Stimulated activated CD4-positive, alpha-beta T cell treated with anti-CD3 and anti-CD28 coated beads, Interleukin-4, amount 100 ng/mL, for 48 hours (primary cell): Measurements from ENCODE around the gene ITPKB.
"Not testable (repeated sequence)": the region's sequence is repeated elsewhere in the genome, so short reads cannot be mapped to it uniquely, and the experiment has no call there.

Experiments
- DNase-seq, 2 donors: peaks; one replicate each; pipeline ENCODE4 v3.0.0-alpha.2; 2020; ENCODE audit warnings: low read depth in 2 of 2

The ITPKB gene

DNA sequence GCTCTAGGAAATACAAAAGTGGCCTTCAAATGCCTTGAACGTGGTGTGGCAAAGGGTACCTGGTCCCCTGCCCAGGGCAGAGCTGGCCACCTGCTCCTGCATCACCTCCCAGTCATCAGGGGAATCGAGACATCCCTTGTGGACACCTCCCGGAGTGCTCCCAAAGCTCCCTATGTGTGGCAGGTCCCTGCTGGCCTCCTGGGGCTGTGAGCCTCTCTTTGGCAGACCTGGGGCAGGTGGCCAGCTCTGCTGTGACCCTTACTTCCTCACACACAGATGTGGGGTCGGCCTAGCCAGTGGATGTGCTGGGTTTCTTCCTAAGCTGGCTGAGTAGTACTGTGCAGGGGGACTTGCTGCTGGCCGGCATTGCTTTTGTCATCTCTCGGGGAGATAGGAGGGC is 86.5 kb downstream of the ITPKB start:
- DNase-seq: no peak

DNA sequence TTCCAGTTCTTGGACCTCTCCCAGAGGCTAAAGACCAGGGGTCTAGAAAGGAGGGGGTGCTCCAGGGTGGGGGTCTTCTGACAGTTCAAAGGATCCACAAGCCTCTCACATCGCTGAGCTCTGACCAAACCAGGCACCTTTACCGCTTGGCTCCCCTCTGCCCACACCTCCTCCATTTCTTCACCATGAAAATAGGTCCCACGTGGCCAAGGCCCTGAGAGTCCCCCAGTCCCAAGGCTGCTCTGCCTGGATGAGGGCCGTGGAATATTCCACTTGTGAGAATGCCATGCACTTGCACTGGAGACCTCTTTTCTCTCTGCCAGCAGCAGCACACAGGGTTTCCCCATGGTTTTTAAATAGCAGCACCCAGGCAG is 87.4 kb downstream of the ITPKB start:
- DNase-seq: no peak

DNA sequence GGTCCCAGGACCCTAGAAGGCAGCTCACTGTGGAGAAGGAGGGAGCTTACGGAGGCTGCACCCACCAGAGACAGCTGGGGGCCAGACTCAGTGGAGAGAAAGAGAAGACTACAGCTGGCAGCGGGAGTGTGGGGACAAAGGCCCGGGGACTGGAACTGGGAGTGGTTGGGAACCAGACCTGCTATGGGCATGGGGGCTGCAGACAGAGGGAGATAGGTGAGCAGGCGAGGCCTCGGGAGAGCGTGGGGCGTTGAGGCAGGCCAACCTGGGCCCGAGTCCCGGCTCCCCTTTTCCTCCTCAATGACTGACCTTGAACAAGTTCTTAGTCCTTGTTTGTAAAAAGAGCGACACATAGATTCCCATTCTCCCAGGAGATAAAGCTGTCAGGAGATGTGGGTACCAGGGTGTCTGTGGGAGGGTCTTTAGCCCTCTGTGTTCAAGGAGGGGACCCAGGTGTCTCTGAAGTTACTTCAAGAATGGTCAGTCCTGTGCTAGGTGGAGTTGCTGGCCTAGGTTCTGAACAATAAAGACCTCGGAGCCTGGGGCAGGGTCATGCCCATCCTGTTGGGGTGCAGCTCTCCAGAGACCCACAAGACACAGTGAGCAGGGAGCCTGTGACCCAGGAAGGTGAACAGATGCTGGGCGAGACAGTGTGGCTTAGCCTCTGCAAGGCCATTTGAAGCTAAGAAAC is 87.9 kb downstream of the ITPKB start:
- no peak for DNase-seq

DNA sequence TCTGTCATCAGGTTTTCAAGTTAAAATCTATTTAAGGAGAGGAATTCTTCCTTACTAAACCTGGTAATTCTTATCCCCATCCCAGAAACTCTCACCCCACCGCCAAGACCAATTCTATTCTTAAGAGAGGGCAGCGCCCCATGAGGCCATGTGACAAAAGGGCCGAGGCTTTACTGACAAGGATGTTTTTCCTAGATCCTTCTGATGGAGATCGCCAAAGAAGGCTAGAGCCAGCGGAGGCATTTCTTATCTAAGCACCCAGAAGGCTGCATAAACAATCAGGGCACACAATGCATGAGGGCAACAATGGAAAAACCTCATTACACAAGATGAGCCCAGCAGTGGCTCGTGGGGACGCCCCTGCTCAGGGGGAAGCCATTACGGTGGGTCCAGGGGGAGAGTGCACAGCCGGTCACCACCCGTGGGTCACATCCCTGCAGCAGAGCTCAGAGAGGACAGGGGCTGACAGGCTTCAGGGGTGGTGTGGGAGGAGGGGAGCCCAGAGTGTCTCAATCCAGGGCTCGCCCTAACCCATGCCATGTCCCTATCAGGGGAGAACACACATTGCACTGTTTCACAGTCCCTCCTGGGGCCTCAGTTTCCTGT is 88.7 kb downstream of the ITPKB start:
- no peak for DNase-seq

DNA sequence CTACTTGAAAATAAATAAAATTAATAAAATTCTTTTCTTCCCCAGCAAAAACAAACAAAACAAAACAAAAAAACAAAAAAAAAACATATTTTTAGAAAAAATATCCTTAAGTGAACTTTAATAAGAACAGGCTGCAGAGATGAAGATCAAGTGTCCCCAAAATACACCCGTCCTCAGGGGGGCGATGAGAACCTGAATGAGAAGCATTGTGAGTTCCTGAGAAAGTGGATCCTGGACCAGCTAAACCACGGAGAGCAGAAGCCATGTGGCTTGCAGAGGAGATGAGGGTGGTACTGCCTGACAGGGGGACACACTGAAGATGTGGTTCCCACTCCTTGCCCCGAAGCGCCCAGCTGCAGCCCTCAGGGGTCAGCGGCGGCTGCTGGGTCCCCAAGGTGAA is 89.3 kb downstream of the ITPKB start:
- DNase-seq: no peak

DNA sequence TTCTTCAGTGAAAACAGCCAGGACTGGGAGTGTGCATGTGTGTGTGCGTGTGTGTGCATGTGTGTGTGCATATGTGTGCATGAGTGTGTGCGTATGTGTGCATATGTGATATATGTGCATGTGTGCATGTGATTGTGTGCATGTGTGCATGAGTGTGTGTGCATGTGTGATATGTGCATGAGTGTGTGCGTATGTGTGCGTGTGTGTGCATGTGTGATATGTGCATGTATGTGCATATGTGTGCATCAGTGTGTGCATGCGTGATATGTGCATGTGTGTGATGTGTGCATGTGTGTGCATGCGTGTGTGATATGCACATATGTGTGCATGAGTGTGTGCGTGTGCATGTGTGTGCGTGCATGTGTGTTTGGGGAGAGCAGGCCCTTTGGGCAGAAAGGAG is 89.8 kb downstream of the ITPKB start:
- DNase-seq: no peak

DNA sequence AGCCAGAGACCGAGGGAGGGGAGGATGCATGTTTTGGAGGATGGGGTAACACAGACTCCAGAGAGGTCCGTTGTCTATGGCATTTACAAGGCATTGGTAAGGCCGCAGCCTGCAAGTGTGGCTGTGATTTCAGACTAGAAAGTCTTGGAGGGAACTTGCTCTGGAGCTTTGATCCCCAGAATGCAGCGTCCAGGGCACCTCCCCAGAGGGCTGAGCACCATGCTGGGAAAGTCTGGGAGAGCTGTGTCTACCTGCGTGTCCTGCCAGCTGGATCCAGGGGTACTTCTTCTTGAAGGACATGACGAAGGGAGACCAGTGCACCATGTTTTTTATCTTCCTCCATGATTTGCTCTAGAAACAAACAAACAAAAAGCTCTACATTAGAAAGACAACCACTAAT is 90.7 kb downstream of the ITPKB start:
- no peak for DNase-seq

DNA sequence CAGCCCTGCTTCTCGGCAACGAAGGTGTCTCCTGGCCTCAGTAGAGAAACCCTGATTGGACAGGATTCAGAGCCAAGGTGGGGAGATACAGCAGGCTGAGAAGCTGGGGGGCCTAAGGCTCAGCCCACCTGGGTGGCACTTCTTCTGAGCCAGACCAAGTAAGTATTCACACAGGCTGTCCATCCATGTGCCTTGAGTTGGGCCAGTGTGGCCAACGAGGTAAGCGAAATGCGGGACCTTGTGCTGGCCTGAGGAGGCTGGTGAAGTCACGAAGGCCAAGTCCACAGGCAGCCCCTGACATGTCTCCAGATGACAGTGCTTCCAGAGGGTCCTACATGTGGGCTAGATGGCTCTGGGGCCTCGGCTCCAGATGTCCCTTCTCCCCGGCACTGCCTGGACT is 91.4 kb downstream of the ITPKB start:
- no peak for DNase-seq

DNA sequence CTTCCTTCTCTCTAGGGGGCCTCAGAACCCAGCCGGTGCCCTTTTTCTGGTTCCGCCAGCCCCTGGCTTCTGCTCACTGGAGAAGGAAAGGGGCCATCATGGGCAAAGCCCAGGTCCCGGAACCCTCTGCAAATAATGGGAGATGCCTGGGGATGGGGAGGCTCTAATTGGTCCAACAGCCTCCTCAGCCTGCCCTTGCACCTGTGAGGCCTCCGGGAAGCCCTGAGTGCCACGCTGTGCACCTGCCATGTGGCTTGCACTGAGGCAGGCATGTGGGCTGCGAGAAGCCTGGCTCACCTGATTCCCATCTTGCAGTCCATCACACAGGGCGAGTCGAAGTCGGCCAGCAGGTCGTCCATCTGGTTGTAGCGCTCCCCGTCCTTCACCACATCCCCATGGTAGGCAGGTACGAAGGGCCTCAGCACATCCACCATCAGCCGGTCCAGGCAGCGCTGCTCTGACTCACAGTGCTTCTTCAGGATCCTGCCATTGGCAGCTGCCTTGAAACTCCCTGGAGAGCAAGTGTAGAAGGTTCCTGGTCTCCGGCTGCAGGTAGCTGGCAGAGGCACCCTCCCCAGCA is 92.1 kb downstream of the ITPKB start:
- no peak for DNase-seq

DNA sequence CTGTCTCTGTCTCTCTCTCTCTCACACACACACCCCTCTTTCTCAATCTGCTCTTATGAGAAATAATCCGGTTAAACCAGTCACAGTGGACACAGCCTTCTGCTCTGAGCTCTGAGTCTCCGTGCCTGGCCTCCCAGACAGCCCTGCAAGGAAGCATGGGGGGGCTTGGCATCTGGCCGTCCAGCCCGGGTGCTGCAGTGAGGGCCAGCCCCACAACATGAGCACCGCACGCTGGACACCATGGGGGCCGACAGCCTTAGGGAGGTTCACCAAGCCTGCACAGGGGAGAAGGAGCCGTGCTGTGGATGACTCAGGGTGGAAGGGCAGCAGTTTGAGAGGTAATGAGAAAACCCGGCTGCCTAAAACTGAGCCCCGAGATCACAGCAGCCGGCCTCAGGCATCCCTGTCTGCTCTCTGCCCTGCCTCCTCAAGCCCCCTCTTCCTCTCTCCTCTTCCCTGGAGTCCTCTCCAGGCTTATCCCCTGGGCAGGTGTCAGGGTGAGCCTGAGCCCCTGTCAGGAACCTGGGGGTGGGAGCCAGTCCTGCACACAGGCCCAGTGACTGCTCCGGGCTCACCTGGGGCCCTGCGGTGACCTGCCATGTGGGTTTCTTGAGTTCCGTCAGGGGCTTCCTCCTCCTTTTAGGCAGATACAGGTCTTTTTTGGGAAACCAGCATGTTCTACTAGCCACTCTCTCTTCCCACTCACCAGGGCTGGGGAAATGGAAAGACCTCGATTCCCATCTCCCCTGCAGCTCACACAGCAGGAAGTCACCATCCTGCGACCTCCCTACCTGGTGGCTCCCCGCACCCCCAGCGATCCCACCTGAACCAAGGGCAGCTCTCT is 92.8 kb downstream of the ITPKB start:
- no peak for DNase-seq

DNA sequence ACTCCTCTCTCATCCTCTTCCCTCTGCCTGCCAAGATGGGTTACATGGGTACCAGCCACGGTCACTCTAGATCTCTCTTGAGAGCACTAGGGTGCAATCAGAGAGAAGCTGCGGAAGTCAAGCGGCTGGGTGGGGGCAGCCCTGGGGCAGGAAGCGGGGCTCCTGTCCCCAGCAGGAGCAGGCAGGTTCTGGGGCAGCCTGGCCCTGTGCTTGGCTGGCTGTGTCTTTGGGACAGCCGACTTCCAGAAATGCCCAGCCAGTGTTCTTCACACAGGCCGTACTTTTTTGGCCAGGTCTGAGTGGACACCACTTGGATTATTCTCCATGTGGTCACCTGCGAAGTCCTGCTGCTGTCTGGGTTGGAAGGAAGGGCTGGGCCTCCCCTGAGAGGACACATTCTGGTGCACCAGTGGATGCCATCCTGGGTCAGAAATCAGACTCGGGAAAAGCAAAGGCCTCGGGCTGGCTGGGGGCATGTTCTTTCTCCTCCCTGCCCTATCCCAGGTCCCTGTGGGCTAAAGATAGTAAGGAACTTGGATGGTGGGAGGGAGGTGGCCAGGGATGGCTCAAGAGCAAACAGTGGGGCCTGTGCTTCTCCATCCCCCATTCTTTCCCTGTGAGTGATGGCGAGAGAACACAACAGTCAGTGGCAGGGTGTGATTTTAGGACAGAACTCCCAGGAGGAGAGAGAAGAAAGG is 93.7 kb downstream of the ITPKB start:
- DNase-seq: no peak

DNA sequence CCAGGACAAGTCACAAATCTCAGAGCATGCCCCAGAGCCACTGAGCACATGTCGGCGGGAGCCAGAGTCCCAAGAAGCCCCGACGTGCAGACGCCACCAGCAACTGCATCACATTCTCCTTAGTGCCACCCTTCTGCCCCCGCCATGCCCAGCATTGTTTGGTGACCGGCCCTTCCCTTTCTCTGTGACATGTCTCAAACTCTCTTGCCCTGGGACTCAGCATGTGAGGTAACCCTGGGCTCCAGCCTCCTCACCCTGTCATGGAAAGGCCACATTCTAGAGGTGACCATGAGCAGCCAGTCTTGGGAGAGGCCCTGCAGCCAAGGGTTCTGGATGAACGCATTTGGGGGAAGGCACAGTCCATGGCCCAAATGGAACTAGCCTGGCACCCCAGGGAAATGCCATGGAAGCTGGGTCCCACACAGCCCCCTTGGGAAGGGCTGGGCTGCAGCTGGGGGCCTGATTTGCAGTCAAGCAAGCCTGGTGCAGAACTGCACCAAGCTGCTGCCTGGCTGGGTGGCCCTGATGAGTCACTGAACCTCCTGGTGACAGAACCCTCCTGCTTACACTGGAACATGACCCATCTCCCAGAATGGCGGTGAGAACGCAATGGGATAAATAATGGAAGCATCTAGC is 94.4 kb downstream of the ITPKB start:
- no peak for DNase-seq

DNA sequence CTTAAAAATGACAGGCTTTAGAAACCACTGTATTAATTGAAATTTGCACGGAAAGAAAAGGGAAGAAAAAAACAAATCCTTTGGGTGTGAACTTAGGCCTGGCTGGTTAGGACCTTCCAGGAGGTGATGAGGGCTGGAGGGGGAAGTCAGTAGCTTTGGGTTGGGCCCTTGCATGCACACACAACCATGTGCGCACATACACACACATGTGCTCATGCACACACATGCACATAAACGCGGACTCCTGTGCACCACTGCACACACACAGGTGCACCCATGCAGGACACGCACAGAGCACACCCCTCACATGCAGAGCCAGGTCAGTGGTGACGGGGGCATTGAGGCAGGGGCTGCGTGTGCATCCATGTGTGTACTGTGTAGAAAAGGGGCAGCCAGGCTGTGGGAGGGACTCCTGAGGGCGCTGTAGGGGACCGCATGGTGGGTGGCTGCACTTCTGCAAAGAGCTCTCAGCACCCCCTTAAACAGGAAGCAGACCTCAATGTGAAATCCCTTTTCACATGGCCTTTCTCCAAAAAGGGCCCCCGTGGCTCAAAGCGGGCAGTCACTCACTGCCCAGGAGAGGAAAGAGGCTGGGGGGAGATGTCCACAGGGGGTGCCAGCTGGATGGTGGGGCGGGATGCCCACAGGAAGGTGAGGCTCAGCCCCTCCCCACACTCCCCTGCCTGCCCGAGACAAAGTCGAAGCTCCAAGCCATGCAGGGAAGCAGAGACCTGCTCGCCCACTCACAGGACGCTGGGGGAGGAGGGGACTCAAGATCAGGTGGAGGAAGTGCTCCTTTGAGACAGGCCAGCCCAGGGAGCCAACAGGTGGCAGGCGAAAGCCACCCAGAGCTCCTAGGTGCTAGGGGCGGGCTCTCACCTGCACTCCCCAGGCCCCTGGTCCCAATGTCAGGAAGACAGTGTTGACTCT is 95.2 kb downstream of the ITPKB start:
- DNase-seq: no peak

DNA sequence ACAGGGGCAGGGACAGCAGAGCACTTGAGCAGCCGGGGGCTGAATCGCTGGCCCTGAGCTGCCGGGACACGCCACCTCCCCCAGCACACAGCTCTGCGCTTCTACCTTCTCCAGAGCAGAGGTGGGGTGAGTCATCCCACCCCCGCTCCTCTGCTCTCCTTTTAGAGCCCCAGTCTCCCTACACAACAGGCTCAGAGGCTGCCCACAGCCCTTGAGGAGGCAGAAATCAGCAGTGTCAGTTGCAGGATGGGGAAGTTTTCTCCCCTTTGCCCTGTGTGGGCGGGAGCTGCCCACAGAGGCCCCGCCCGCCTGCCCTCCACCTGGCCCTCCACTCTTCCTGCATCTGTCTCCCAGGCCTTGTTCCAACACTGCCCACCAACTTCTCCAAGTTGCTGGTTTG is 95.9 kb downstream of the ITPKB start:
- peak; percentile 42 to 64 for DNase-seq

DNA sequence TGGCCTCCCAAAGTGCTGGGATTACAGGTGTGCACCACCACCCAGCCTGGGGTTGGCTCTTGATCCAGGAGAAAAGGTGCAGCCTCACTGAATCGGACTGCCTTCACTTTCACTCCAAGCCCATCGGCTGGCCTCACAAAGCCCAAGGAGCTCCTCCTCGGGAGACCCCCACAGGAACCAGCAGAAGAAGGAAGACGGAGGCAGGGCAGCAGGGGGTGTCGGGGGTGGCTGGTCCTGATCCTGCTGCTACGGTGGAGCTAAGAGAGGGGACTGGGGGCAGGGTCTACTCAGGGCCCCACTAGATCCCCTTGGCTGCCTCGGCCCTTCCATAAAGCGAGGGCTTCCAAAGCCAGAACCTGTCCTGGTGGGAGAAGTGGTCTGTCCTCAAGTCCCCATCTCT is 96.7 kb downstream of the ITPKB start:
- DNase-seq: no peak

DNA sequence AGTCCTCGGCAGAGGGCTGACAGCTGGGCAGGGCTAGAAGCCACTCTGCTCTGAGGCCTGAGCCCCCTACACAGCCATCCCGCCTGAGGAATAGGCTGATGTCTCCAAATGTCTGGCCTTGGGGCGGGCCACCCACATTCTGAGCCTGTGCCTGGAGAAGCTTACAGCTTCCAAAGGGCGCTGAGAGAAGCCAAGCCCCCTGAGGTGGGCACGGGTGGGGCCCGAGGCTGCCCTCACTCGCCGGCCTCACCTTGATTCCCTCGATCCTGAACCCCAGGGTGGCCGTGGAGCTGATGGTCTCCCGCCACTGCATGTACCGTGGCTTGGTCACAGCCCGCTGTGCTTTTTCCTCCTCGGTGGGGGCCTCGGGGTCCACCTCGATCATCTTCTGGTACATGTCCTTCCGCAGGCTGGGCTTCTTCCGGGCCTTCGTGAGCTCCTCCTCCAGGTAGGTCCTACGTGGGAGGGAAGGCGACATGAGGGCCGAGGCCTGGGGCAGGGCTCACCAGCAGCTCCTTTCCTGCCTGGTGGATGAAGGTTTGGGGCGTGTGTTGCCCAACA is 97.3 kb downstream of the ITPKB start:
- DNase-seq: no peak

DNA sequence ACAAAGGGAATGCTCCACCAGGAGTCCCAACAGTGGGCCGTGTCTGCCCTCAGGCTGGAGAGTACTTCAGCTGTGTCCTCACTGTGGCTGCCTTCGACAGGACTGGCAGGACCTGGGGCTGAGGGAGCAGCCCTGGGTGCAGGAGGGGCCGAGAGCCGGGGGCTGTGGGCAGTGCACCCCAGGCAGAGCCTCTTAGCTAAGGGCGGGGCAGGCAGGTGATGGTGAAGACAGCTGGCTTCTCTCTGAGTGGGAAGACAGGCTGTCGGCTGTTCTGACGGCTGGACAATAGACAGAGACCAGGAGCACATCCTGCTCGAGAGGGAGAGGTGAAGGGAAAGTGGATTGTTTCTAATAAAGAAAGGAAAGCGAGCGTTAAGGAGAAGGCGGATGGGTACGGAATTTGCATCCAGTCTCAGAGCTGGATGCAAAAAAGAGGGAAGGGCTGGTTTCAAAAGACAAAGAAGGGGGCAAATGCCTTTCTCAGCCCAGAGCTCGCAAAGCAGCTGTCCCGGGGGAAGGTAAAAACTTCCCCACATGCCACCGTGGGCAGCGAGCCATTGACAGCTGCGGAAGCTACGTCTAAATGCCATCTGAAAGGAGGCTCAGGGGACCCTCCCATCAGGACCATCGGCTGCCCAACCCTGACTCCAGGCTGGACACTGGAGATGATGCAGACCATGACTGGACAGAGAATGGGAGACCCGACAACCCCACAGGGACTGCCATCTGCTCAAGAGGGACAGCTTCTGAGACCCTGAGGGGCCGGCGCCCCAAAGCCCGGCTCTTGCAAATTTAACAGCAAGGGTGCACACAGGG is 98.6 kb downstream of the ITPKB start:
- DNase-seq: no peak

DNA sequence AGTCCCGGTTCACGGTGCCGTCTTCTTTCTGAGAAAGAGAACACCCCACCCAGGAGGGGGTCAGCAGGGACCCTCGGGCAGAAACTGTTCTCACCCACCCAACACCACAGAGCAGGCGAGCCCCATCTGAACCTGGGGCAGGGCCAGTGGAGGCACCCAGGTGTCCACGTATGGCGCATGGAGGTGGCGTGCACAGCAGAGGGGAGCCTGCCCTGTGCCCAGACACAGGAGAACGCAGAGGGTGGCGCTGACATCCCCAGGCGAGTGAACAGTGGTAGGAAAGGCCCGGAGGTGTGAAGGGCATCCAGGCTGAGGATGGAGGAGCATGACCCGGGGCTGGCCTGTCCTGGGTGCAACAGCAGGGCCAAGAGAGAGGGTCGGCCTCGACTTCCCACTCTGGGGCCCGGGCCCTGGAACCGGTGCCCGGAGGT is 99.4 kb downstream of the ITPKB start:
- DNase-seq: no peak

DNA sequence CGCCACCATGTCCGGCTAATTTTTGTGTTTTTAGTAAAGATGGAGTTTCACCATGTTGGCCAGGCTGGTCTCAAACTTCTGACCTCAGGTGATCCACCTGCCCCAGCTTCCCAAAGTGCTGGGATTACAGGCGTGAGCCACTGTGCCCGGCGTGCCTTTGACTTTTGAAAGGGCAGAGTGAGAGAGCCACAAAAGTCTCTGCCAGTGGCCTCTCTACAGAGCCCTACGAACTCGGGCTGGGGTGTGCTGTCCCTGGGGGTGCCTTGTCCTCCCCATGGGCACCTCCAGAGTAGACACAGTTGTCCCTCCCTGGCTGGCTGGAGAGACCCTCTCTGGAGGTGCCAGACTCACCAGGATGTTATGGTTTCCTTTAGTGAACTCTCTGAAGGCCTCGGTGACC is 99.9 kb downstream of the ITPKB start:
- not testable (repeated sequence) for DNase-seq
